CD4-positive, alpha-beta T cell treated with Interleukin-4 for 4 hours (primary cell): ENCODE results near the gene WNT2.
"Not testable (repeated sequence)": the region's sequence is repeated elsewhere in the genome, so short reads cannot be mapped to it uniquely, and the experiment has no call there.

ENCODE experiments used
- DNase-seq: peaks from one replicate; pipeline ENCODE4 v3.0.0-alpha.2; 2020

WNT2 gene

GRCh38 chr7:117251687-117252086 lies 71.2 kb downstream of the WNT2 start:
- DNase-seq, result no peak

- no peak for DNase-seq
These were observed 72.1 kb downstream of the WNT2 start for GRCh38 chr7:117250801-117251200.

DNA sequence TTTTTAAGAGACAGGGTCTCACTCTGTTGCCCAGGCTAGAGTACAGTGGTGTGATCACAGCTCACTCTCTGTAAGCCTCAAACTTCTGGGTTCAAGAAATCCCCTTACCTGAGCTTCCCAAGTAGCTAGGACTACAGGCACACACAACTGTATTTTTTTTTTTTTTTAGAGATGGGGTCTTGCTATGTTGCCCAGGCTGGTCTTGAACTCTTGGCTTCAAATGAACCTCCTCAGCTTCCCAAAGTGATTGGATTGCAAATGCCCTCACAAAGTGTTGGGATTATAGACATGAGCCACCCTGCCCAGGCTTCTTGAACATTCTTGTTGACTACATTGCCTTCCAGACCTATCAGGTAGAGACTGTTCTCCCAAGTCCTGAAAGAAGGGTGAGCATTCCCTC lies 72.6 kb downstream of the WNT2 start:
- no peak for DNase-seq

DNA sequence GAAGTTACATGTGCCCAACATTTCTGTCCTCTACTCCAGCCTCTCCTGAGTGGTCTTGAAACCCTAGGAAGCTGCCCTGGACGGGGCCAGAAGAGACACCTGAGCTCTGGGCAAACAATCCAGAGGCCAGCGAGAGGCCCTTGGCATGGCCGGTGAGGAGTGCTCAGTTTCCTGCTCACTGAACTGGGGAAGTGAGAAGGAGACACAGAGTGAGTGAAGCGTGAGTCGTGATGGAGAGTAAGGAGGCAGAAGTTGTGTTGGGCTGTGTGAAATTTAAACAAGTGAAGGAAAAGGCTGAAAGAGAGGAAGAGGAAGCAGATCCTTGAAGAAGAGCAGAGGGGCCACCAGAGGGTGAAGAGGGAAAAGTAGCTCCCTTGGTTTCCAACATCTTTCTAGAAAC lies 73.2 kb downstream of the WNT2 start:
- no peak for DNase-seq

DNA sequence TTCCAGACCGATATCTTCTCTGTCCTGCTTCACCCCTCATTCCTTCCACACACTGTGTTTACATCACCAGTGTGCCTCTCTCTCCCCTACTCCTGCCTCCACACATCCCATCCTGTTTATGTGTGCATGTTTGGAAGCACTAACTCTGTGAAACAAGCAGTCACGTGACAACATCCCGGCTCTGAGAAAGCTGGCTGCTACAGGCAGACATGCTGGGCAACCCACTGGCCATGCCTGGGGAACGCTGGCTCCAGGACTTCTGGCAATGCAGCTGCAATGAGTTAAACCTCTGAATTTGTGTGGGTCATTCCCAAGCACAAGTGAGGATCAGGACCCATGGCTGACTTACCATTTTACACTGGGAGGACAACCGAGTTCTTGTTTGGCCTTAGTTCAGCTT lies 74.0 kb downstream of the WNT2 start:
- no peak for DNase-seq

DNA sequence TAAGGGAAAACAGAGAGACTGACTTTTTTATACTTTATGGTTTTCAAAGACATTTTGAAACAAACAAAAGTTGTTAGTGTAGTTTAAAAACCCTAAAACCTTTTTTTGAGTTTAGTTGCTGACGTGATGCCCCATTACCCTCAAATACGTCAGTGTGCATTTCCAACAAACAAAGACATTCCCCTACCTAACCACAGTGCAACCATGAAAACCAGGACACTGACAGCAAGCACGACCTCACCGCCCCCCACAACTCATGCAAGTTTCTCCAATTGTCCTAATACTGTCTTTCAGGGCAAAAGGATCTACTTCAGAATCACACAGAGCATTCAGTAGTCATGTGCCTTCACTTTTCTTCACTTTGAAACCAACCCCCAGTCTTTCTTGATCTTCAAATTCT lies 75.0 kb downstream of the WNT2 start:
- DNase-seq, result no peak

GRCh38 chr7:117245703-117246102 lies 77.2 kb downstream of the WNT2 start:
- DNase-seq, result not testable (repeated sequence)

DNA sequence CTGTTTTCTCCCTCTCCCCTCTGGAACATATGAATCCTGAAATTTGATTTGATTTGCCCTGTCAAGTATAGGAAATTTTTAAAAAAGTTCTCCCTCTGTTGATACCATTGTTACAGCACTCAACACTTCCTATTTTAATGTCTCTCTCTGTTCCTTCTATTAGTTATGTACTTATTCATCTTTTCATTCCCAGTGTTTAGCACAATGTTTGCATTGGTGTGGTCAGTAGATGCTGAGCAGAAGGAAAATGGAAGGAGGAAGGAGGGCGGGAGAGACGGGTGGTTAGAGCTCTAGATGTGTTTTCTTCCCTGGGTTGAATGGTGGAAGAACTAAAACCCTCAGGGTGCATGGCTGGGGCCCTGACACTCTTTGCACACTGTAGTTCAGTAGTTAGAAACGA lies 79.5 kb downstream of the WNT2 start:
- DNase-seq, result no peak

DNA sequence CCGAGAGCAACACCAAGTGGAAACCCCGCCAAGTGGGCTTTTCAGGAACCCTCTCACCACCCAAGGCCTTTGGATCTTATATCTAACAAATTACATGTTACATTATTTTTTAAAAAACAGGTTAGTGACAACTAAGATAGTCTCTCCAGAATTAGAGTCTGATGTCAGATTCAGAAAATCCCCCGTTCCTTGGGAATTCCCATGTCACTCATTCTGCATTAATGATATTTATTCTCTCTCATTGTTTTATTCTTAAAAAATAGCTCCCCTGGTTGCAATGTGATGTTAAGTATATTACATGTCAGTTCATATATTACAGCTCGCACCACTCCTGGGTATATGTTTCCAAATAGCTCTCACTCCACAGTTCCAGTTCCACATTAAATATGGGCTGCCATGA lies 81.8 kb downstream of the WNT2 start:
- no peak for DNase-seq

DNA sequence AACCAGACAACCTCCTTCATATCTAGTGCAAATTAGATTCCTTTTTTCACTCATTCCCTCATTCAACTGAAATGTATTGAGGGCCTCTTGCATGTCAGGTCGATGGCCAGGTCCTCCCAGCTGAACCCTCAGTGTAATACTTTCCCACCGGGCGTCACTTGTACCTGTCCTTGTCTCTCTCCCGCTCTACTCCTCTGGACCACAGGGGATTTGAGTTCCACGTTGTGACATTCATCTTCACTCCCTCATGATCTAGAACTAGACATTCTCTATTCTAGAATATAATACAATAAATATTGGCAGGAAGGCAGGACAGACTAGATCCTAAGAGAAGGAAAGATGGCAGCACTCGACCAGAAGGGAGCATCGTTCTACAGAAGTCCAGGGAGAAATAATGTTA lies 83.9 kb downstream of the WNT2 start:
- DNase-seq, result no peak

DNA sequence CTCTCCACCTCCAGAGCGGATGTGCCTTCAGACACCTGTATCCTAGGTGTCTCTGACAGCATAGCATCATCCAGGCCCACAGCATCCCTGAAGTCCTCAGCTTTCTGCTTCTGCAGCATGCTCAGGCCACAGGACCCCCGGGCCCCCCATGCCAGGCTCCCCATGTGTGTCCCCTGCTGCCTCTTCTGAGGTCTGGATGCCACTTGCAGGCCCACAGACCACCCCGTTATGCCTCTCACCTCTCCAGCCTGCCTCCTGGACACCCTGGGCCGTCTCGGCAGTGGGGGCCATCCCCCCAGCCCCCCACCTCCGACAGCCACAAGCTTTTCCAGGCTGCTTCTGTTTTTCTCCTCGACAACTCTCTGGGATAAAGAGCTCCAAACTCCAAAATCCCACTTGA lies 84.4 kb downstream of the WNT2 start:
- DNase-seq, result no peak

- DNase-seq, result no peak
These were observed 85.2 kb downstream of the WNT2 start for GRCh38 chr7:117237646-117238045.

DNA sequence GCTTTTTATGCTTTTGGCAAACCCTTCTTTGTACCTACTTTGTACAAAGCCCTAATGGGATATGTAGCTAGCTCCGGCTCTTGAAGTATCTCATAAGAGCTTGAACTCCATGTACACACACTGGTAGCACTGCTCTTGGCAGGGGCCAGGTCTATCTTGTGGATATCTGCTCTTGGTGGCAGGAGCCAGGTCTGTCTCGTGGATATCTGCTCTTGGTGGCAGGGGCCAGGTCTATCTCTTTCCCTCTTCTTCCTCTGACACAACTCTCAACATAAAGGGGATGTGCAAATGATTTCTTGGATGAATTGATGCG lies 91.9 kb downstream of the WNT2 start:
- DNase-seq, result no peak

- no peak for DNase-seq
These were observed 92.4 kb downstream of the WNT2 start for GRCh38 chr7:117230276-117231046.

- no peak for DNase-seq
These were observed 93.5 kb downstream of the WNT2 start for GRCh38 chr7:117229350-117229749.

DNA sequence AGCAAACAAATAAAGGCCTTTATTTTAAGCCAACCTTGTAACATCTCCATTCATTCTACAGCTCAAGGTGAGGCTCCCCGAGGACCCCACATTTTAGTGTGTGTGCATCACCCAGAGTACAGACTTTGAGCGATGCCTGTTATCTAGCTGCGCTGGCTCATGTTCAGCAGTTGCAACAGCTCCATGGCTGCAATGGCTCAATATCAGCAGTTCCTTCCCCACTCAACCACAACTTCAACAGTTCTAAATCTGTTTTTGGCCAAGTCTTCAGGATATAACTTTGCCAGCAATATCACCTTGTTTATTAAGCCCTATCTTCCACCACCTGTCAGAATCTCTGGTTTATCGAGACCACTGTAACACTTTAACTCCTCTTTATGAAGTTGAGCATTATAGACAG lies 95.8 kb downstream of the WNT2 start:
- no peak for DNase-seq

DNA sequence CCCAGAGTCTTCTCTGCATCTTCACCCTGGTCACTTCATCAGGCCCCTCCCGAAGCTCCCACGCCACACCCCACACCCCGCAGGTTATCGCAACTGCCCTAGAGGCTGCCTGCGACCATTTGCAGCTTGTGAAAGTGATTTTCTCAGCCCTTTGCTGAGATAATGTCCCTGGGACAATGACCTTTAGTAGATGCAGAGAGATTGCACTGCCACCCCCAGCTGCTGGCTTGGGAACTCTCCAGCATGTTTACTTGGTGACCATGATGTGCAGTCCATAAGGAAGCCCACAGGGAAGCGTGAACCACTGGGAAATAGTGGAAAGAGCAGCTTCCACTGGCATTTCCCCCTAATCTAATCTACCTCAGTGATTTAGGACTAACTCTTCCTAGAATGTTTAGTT lies 97.3 kb downstream of the WNT2 start:
- DNase-seq, result no peak
